NAMALWA (cell line): ENCODE data around the gene UBAC1.
"Not testable (repeated sequence)": the region's sequence is repeated elsewhere in the genome, so short reads cannot be mapped to it uniquely, and the experiment has no call there.

Source experiments
- DNase-seq: peaks from one replicate; pipeline ENCODE4 v3.0.0-alpha.2; 2015; ENCODE audit warnings: low spot score

UBAC1 gene

DNA sequence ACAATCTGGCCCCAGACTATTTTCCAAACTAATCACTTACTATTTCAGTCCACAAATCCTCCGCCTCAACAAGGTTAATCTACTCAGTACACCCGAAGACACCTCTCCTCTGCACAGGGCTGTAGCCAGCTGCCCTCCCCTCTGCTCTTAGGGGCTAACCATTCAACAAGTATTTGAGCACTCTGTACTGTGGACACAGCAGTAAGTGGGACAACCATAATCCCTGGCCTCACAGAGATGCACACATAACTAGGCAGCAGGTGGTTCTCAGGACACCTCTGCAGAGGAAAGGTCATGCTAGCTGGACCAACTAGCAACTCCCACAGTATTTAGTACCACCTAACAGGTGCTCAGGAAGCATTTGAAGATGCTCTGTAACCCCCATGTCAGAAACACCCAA is 59.3 kb downstream of the UBAC1 start:
- no peak for DNase-seq

DNA sequence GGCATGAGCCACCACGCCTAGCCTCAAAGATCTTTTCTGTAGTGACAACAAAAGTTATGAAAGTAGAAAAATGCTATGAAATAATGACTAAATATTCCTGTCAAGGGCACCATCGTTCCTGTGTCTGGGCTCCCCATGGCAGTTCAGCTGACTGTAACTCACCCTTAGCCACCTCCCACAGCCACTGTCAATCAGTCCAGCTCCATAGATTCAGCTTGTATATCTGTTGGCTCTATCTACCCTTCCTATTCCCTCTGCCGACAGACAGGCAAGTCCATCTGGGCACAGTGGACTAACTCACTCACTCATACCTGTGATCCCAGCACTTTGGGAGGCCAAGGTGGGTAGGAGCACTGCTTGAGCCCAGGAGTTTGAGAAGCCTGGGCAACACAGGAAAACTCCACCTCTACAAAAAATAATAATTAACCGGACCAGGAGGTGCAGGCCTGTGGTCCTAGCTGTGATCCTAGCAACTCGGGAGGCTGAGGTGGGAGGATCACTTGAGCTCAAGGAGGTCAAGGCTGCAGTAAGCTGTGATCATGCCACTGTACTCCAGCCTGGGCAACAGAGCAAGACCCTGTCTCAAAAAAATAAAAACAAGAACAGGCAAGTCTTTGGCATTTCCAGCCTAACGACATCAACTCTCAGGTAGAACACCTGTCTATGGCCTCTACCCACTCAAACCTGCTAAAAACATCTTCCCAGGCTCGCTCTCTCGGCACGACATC is 60.0 kb downstream of the UBAC1 start:
- no peak for DNase-seq

- no peak for DNase-seq
Observed at GRCh38 chr9:135898634-135899407, 62.4 kb downstream of the UBAC1 start.

DNA sequence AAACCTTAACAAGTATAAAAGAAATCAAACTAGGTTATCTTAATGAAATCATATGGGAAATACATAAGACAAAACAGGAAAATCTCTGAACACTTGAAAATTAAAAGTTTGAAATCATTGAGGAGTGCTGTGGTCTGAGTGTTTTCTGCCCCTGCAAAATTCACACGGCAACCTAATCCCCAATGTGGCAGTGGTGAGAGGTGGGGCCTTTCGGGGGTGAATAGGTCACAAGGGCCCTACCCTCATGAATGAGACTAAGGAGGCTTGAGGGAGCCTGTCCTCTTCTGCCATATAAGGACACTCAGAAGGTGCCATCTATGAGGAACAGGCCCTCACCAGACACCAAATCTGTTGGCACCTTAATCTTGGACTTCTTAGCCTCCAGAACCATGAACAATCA is 64.5 kb downstream of the UBAC1 start:
- DNase-seq, result no peak

- no peak for DNase-seq
Observed at GRCh38 chr9:135896205-135896604, 65.0 kb downstream of the UBAC1 start.

DNA sequence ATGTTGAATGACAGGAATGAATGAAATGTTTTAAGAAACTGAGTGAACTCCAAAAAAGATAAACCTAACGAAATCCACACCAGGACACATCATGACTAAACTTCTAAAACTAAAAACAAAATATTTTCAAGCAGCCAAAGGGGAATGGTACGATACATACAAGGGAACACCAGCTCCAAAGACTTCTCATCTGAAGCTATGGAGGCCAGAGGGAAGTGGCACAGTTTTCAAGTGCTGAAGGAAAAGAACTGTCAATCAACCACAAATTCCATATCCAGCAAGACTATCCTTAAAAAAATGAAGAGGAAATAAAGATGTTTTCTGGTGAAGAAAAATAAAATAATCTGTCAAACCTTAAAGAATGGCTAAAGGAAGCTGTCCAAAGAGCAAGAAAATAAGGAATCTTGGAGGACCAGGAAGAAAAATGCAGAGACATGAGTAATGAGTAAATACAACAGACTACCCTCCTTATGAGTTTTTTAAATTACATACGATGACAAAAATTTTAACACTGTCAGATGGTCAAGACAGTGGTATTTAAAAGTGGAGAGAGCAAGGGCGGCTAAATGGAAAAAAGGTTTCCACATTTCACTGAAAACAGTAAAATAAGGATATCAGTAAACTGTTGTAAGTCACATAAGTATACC is 65.8 kb downstream of the UBAC1 start:
- no peak for DNase-seq

GRCh38 chr9:135893104-135893503 is 68.1 kb downstream of the UBAC1 start:
- DNase-seq, result no peak

GRCh38 chr9:135892327-135892726 is 68.8 kb downstream of the UBAC1 start:
- not testable (repeated sequence) for DNase-seq

GRCh38 chr9:135891027-135891631 is 70.0 kb downstream of the UBAC1 start:
- DNase-seq, result no peak

DNA sequence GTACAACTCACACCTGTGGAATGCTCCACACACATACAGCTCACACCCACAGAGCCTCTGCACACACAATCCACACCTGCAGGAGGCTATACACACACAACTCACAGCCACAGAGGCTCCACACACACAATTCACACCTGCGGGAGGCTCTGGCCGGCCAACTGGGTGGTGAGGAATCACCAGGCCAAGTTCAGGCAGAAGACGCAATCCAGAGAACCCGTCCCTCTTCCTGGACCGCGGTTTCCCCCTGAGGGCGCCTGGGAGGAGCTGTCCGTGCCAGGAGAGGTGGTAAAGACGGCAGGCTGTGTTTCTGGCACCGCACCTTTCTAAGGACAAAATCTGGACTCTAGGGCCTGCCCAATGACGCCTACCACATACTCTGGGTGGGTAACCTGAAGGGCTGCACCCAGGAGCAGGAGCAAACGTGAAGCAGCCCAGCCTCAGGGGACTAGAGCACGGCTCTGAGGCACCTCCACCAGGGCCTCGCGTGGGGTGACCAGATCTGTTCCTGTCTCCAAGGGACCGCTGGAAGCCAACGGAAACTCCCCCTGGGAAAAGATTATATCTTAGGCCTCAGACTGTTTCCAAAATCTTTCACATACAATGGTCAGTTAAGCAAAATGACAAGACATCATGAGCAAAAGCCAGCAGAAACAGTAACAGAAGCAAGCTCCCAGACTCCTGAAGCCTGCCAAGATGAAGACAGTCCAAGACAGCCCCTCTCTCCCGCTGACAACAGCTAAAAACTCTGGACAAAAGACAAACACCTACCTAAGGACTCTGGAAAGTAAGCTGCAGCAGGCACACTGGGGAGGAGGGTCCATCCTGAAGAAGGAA is 70.8 kb downstream of the UBAC1 start:
- DNase-seq, result no peak

DNA sequence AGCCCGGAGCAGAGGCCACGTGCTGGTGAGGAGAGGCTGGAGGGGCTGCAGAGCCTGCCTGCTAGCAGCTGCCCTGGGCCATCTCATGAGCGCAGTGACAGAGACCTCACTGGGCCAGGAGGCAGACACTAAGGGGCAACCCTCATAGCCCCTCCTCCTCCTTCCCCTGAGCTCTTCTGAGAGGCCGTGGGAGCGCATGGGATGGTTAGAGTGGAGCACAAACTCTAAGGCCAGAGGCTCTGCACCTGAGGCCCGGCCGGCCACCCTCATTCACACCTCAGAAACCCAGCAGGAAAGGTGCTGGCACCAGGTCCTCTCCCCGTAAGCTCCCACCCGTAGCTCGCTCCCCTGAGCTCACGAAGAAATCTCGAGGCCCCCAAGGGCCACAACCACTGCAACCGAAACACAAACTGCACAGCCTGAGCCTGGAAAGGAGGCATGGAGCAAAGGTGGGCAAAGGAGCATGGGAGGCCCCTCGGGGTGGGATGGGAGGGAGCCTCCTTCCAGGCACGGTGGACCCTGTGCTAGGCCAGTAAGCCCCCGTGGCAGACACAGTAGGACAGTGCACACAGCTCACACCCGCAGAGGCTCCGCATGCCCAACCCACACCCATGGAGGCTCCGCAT is 71.5 kb downstream of the UBAC1 start:
- no peak for DNase-seq

DNA sequence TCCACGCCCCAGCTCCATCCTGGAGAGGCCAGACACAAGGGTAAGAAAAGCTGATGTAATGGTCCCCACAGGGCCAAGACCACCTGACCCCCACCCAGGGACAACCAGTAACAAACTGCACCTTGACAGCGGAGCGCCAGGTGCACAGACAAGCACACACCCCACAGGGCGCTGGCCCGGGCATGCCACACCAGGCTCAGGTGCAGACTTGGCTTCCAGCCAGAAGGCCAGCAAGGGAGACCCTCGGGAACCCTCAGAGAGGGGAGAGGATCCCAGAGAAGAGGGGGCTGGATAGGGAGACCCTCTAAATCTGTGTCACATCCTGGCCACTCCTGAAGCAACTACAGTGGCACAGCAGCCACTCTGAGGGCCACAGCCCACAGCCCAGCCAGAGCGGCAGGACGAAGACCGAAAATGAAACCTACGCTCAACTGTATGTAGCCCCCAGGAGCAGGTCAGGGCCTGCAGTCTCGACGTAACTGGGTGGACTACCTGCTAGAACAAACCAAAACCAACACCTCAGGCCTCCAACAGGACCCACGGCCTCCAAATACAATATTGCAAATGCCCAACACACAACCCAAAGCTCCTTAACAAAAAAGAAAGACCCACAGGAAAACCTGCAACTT is 72.3 kb downstream of the UBAC1 start:
- no peak for DNase-seq

DNA sequence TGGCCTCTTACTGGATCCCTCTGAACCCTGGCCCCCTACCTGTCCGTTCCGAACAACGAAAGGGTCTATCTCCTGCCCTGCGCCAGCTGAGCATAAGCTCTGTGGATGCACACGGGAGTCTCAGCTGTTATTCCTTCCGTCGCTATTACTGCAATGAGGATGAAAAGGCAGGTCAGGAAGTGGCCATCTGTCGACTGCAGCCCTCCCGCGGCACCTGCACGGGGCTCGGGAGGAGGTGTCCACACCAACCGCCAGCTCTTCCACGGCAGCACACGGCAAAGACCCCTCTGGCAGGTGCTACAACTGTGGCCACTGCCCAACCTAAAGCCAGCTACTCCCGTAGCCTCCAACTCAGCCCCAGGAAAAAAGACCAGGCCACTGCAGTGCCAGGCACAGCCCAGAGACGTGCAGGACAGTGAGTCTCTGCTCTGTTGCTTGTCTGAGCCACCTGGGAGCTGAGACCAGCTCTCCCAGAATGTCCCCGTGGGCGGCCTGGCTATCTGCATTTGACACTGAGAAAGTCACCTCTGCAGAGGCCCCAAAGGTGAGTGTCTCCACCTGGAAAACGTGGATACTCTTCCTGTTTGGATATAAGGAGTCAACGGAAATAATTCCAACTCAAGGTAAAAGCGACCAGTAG is 72.9 kb downstream of the UBAC1 start:
- DNase-seq, result no peak

DNA sequence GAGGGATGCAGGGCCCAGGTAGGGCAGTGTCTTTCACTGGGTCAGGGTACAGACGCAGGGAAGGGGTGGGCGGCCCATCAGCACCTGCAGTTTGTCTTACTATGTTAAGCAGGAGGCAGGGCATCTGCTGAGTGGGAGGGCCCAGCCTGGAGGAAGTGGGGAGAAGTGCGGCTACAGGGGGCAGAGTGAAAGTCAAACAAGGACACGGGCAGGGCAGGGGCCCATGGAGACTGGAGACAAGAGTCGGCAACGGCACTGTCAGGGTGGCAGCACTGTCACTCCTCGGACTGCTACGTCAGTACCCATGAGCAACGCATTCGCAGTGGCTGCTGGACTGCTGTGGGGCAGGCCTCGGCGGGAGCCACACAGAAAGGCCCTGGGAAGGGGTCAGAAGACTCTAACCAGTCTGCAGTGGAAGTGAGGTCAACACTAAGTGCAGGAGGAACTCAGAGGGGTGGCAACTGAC is 73.6 kb downstream of the UBAC1 start:
- DNase-seq, result peak; percentile 80

DNA sequence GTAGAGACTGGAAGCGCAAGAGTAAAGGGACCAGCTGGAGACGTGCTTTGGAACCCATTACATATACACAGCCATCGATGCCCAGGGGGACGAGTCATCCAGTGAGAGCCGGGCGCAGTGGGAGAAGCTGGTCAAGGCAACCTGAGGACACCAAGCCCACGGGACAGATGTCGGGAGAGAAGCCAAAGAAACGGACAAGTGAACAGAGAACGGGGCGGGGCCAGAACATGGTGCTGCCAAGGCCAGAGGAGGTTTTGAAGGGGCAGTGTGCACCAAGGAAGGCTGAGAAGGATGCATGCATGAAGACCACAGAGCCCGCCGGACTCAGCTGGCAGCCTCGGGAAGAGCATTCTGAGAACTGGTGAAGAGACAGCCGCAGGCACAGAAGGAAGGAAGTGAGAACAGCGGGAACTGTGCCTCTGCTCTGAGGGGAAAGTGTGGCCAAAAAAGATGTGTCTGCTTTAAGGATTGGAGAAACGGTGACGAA is 74.1 kb downstream of the UBAC1 start:
- no peak for DNase-seq

GRCh38 chr9:135886147-135886981 is 74.8 kb downstream of the UBAC1 start:
- no peak for DNase-seq

- DNase-seq, result no peak
Observed at GRCh38 chr9:135885100-135885853, 75.9 kb downstream of the UBAC1 start.

- DNase-seq, result no peak
Observed at GRCh38 chr9:135884328-135885035, 76.7 kb downstream of the UBAC1 start.
